Stimulated activated CD8-positive, alpha-beta memory T cell treated with anti-CD3 and anti-CD28 coated beads, Interleukin-15, amount 100 ng/mL, for 4 hours (primary cell): ENCODE results near the gene POLR3GL.

Experiments used
- DNase-seq, 2 donors: peaks; one replicate each; pipeline ENCODE4 v3.0.0-alpha.2; 2020; ENCODE audit warnings: low read depth in 2 of 2

Gene POLR3GL

DNA sequence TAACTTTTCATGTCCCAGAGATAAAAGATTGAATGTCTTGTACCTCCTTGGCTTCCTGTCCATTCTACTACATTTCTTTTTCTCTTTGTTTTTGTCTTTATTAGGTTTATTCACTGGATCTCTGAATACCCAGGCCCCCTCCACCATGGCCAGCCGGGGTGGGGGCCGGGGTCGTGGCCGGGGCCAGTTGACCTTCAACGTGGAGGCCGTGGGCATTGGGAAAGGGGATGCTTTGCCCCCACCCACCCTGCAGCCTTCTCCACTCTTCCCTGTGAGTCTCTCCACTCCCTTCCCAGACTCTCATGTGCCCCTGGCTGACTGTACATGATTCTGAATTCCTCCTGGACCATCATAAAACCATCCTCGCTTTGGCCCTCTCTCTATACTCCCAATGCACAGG, 10.2 kb downstream of the POLR3GL start:
- DNase-seq, result no peak

DNA sequence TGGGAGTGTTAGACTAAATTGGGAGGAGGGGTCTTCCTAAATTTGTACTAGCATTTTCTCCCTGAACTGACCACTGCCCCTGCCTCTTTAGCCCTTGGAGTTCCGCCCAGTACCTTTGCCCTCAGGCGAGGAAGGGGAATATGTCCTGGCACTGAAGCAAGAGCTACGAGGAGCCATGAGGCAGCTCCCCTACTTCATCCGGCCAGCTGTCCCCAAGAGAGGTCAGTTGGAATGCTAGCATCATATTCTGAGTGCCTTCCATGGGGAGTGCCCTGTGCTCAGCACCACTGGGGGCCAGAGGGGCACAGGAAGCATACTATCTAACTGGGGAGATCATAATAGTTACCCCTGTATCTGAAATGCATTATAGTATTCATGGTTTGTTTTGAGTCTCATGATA, 10.7 kb downstream of the POLR3GL start:
- DNase-seq, result no peak

DNA sequence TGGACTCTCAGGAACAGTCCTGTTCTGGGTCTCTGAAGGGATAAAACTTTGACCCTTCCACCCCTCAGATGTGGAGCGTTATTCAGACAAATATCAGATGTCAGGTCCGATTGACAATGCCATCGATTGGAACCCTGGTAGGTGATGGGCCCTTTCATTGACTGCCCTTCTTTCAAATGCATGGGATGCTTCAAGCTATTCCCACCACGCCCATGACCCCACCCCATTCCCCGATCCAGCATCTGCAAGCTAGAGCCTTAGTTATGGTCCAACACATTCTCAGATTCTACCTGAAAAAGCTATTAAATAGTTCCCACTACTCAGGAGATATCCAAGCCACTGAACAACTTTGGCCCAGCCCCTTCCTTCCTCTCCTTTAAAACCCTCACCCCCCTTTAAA, 12.5 kb downstream of the POLR3GL start:
- DNase-seq, result no peak

DNA sequence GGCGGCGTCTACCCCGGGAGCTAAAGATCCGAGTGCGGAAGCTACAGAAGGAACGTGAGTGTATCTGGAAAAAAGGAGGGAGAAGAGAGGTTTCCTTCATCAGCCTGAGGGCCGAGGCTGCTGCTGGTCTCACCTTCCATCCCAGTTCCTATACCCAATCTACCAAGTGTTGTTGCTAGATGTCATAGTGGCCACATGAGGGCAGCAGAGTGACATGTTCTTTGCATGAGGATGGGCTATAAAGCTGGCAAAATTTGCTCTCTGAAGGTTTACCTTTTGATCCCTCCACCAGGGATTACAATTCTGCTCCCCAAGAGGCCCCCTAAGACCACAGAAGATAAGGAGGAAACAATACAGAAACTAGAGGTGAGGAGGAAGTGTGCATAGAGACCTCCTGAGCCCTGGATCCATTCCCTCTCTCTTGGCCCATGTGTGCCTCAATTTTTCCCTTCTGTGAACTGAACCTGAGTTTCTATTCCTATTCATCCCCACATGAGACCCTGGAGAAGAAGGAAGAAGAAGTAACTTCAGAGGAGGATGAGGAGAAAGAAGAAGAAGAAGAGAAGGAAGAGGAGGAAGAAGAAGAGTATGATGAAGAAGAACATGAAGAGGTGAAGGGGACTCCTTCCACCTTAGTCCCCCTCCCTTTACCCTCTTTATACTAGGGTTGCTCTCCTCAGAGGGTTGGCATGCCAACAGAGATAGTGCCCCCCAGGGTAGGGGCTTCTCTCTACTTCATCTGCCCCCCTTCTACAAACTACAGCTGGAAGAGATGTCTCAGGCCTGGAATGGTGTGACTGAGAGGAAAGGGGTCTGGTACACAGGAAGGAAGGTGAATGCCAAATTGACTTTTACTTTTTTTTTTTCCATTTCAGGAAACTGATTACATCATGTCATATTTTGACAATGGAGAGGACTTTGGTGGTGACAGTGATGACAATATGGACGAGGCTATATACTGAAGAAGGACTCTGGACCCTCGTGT, 13.3 kb downstream of the POLR3GL start:
- DNase-seq, result peak in 1 of 2 donors; percentile 63

DNA sequence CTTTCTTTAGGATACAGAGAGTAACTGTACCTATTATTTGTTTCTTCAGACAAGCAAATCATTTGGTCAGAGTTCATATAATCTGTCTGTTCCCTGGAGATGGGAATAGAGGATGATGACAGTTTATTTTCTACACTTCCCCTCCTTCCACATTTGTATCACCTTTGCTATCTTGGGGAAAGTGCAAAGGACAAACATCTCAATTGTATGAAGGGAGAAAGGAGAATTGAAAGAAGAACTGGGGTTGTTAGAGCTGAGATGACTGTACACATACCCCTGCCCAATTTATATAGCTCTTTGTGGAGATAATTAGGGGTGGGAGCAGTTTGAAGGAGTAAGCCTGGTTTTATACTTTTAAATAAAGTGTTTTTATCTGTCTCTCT, 14.0 kb downstream of the POLR3GL start:
- no peak for DNase-seq

DNA sequence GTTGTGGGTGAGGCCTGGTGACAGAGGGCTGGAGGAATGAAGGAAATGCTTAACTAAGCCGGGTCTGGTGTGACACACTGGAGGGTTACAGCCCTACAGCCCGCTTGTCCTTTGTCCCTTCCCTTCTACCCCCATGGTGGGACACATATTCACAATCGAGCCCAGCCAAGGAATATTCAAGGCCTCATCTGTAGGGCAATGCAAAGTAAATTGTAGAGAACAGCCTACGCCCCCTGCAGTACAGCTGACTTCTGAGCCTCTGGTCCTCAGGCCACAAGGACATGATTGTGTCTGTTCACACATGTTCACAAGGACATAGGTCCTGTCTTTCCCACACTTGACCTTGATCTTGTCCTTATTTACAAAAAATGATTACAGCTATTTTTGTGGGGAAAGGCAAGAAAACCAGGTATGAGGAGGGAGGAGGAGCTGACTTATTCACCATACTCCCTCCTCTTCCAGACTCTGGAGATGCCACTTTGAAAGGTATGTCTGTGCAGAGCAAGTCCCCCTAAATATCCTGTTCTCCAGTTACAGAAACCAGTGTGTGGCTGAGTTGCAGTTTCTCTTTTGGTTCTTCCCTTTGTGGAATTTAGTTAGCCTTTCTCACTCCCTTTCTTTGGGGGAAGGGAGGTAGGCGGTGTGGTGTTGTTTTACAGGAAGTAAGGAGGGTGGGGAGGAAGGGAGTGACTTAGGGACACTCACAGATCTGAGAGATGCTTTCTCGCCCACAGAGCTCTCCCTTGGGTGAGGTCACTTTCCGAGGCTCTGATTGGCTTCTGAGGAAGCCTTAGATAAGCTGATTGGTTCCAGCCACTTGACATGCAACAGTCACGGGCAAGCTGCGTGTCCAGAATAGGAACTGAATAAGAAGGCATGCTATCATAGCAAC, 14.6 kb downstream of the POLR3GL start:
- DNase-seq, result peak in 1 of 2 donors; percentile 74

DNA sequence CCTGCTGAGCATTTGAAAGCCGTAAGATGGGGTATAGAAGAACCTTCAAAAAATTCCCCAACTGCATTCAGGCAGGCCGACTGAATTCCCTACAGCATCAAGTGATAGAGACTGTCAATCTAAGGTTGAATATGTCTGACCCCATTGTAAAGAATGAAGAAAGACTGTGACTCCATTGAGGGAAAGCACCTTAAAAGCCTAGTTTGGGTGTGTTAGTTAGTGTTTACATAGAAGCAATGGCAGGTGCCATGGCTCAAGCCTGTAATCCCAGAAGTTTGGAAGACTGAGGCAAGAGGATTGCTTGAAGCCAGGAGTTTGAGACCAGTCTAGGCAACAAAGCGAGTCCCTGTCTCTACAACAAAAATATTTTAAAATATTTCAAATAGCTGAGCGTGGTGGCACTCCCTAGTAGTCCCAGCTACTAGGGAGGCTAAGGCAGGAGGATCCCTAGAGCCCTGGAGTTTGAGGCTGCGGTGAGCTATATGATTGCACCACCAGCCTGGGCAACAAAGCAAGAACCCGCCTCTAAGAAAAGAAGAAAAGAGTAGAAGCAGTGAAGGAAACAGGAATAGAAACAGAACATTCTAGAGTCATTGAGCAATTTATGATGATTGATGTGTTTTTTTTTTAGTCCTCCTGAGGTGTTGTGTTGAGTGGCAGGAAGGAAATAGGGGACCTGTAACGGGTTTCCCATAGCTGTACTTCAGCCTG, 15.4 kb downstream of the POLR3GL start:
- no peak for DNase-seq

DNA sequence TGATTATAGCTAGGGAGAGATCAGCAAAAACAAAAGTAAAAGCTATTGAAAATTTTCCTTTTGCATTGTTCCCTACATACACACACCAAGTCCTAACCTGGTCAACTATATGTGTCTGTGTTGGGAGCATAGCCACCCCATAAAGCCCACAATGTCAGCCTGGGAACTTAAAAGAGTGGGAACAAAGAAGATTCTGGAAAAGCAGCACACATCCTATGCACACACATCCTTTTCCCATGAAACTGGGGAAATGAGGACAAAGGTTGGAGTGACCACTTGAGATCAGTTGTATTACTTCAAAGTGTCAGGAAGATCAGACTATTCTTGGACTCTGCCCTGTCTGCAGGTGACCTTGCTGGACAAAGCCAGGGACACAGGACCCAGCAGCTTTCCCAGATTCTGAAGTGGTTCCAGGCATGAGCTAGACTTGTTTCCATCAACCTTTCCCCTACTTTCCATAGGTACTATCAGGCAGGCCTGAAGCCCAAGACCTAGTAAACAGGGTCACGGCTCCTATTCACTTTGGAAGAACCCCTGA, 16.0 kb downstream of the POLR3GL start:
- no peak for DNase-seq

DNA sequence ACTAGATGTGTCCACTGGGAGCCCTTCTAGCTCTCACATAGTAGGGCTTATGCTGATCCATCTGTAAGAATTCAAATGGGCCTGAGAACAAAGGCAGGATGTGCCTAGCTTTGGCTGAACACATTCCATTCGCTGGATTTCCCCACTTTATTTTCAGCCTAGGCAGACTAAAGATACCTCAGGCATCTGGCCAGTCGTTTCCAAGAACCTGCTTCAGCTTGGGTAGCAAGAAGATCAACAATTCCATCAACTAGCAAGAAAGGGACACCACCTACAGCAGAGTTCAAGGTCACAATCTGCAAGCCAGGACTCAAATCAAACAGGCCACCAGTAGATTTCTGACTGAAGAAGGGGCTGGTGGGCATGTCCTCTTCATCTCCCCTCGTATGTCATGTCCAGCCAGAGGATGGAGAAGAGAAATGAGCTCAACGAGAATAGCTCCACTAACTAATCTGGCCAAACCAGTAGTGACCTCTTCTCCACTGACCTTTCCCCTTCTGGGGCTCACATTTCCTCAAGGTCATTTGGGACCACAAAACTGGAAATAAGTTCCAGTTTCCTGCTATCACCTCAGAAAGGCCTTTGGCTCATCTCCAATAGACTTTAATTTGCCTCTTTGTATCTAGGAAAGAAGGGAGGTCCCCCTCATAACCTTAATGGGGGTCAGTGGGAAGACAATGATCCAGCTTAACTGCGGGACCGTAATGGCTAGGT, 17.7 kb downstream of the POLR3GL start:
- DNase-seq, result no peak

DNA sequence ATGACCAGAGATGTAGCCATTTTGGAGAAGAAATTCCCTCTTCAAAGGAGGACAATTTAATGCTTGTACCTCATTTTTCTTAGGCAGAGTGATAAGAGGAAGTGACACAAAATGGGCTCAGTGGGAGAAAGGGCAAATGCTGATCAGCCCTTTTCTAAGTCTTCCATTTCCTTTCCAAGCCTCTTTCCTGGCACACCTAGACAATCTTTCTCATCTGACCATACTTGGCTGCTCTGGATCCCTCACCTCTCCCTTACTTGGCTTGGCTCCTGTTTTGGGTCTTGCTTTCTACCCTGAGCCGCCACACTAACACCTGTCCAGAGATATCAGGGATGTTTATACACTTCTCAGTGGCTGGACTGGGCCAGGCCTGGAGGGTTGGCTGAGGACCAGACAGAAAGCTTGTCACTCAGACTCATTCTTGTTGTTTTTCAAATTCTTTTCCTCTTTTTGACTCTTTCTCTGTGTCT, 18.8 kb downstream of the POLR3GL start:
- no peak for DNase-seq

DNA sequence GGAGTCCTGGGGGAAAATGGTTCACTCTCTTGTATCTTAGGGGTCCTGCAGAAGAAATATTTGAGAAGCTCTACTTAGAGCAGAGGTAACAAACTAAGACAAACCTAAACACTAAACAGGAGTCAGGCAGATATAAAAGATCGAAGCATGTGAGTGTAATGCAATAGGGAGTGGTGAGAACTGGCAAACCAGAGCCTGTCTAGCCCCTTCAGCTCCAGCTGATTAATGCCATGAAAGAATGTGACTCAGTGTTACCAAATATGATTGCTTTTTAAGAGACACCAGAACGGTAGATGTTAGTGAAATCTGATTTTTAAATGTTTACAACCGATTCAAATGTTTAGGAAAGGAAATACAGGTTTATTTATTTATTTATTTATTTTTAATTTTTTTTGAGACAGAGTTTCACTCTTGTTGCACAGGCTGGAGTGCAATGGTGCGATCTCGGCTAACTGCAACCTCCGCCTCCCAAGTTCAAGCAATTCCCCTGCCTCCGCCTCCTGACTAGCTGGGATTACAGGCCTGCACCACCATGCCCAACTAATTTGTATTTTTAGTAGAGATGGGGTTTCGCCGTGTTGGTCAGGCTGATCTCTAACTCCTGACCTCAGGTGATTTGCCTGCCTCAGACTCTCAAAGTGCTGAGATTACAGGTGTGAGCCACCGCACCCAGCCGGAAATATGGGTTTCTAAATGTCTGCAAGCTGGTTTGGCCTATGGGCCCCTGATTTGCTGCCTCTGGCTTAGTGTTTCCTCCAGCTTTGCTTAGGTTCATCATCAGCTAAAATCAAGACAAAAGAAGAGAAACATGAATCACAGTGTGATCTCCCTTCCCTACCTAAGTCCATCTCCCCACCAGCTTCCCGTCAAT, 19.7 kb downstream of the POLR3GL start:
- DNase-seq, result no peak

DNA sequence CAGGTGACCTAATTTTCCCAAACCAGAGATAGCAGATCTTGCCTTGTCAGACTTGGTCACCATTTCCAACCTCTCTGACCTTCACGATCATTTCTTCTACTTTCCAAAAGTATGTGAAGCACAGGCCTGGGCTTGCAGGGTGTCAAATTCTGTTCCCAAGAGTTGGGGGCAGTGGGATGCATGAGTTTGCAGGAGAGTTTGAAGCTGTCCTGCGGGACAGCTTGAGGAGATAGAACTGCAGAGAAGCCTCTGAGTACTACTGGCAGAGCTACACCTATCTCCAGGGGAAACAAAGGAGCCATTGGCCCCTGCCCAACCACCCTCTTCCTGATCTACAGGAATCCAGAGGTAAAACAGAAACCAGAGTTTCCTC, 20.6 kb downstream of the POLR3GL start:
- DNase-seq, result no peak

DNA sequence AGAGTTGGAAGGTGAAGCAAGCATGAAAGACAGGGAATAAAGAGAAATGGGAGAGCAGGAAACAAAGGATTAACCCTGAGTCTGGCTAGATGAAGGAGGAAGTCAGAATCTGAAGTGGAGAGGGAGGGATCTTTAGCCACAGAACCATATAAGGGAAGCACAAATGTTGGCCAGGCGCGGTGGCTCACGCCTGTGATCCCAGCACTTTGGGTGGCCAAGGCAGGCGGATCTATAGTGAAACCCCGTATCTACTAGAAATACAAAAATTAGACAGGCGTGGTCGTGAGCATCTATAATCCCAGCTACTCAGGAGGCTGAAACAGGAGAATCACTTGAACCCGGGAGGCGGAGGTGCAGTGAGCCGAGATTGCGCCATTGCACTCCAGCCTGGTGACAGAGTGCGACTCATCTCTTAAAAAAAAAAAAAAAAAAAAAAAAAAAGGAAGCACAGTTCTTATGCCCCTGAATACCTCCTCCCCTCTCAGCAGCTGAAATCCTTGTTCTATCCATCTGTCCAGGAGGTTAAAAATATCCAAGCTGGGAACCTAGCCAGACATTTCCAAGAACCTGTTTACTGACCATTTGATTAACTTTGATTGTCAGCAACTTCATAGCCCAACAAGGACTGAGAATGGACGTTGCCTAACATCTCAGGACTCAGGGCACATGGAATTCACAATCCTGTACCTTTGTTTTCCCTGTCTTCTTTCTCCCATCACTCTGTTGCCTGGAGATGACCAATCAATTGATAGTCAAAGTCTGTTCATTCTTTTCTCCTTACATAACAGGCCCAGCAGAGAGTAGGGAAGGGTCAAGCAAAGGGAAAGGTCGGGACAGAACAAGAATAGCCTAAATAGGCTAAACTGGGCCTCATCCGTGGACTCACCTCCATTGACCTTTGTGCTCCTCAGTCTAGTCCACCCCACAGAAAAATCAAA, 21.3 kb downstream of the POLR3GL start:
- no peak for DNase-seq

DNA sequence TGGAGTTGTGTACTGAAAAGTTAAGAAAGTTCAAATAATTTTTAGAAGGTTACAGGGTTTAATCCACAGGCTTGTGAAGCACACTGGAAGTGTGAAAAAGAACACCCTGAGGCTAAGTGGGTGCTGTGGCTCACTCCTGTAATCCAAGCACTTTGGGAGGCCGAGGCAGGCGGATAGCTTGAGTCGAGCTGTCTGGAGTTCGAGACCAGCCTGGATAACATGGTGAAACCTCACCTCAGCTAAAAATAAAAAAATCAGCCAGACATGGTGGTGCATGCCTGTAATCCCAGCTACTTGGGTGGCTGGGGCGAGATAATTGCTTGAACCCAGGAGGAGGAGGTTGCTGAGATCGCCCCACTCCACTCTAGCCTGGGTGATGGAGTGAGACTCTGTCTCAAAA, 22.1 kb downstream of the POLR3GL start:
- DNase-seq, result no peak

DNA sequence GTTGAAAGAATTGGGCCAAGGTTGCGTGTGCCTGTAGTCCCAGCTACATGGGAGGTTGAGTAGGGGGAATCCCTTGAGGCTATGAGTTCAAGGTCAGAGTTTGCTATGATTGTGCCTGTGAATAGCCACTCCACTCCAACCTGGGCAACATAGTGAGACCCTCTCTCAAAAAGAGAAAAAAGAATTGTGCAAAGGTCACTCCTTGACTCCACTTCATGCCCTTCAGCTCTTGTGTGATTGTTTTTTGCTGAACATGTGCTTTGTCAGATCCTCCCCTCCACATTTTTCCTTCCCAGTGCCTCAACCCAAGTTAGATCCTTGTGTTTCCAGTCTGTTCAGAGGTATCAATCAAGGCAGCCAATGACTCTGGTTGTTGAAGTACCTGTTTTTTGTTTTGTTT, 23.4 kb downstream of the POLR3GL start:
- no peak for DNase-seq

DNA sequence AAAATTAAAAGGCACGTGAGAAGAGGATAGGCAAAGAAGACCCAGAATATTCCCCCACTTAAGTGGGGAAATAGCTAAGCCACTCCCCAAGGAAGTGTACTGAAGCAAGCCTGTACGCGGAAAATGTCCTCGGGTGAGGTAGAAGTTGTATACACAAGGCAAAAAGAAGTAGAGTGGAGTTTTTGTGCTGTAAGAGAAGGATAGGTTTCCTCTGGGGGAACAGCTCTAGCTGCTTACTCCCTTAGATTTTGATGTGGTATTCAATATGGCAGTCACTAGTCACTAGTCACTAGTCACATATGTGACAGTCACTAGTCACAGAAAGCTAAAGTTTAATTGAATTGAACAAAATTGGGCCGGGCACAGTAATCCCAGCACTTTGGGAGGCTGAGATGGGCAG, 24.3 kb downstream of the POLR3GL start:
- no peak for DNase-seq

DNA sequence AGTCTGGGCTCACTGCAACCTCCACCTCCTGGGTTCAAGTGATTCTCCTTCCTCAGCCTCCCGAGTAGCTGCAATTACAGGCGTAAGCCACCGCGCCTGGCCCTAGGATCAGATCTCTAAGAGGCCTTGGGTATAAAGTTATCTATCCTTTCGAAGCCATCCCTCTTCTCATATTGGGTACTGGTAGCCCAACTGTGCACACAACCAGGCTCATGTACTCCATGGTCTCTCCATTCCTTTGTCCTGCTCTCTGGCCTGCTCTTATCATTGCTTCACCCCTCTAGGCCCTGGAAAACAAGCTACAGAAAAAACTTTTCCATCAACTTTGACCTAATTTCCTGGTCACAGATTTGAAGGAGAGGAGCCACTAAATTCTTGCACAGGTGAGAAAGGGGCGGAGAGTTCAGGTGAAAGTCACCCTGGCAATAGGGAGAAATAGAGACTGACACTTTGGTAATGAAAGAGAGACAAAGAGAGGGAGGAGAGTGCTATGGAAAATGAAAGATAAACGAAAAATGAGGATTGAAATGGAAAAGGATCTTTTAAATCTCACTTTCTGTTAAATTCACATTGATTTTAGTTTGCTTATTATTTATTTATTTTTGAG, 25.9 kb downstream of the POLR3GL start:
- DNase-seq, result no peak

DNA sequence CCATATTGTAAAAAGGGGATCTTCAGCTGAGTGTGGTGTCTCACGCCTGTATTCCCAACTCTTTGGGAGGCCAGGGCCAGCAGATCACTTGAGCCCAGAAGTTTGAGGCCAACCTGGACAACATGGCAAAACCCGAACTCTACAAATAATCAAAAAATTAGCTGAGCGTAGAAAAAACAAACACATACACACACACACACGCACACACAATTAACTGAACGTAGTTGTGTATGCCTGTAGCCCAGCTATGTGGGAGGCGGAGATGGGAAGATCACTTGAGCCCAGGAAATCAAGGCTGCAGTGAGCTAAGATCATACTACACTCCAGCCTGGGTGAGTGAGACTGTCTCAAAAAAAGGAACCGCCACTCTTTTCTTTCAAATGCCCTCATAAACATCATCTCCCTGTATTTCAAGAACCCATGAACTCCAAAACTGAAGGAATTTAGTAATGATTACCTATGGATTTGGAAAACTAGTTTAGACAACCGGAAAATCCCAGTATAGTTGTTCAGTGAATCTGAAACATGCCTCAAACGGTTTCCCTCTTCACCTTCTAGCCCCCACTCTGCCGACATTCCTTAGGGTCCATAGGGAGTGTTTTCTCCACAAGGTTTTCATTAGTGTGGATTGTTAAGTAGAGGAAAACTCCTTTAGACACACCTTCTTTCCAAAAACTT, 27.4 kb downstream of the POLR3GL start:
- DNase-seq, result no peak
